Activated naive CD8-positive, alpha-beta T cell treated with anti-CD3 and anti-CD28 coated beads, Interleukin-2, amount 10 ng/mL, durations not matched to agents 7 days and 5 days (primary cell): ENCODE results near the gene PYCARD. TPM values are rescaled to one million over a fixed set of nuclear protein-coding genes. Genes with fewer than 3 reads are reported as not detected.
"Not testable (repeated sequence)": the region's sequence is repeated elsewhere in the genome, so short reads cannot be mapped to it uniquely, and the experiment has no call there.

Experiments used
- ATAC-seq: fragments of 150-1000 bp; cut with Tn5 transposase; one replicate; pipeline ENCODE4 v1.10.0; 2021; ENCODE audit warnings: low read depth, moderate library complexity
- POLR2A ChIA-PET: fragments of 350-600 bp; sonication (Branson Sonifier 250); formaldehyde crosslinking; loops from one replicate; lab custom pipeline; 2021; ENCODE audit warnings: antibody characterized with exemption; lab: Charles Lee
- DNase-seq: peaks from one replicate; pipeline ENCODE4 v3.0.0; 2021
- H3K27ac Mint-ChIP-seq: one replicate; pipeline ENCODE4 v1.8.0; 2022; ENCODE audit warnings: mild to moderate bottlenecking, mixed read lengths
- H3K27me3 Mint-ChIP-seq: one replicate; pipeline ENCODE4 v1.8.0; 2022; ENCODE audit warnings: mild to moderate bottlenecking, moderate library complexity, mixed read lengths
- H3K36me3 Mint-ChIP-seq: one replicate; pipeline ENCODE4 v1.8.0; 2021; ENCODE audit warnings: mild to moderate bottlenecking, mixed read lengths
- H3K4me1 Mint-ChIP-seq: one replicate; pipeline ENCODE4 v1.8.0; 2021; ENCODE audit warnings: mixed read lengths
- H3K4me3 Mint-ChIP-seq: one replicate; pipeline ENCODE4 v1.8.0; 2022; ENCODE audit warnings: mild to moderate bottlenecking, moderate library complexity, mixed read lengths
- H3K9me3 Mint-ChIP-seq: one replicate; pipeline ENCODE4 v1.8.0; 2021; ENCODE audit warnings: mixed read lengths
- total RNA-seq, 2 experiments: library from RNA; stranded (reverse); gene quantifications; one replicate each; pipeline ENCODE4 v1.2.3, GENCODE V29; 2021

Gene PYCARD
- total RNA-seq: 10 to 100 TPM; 82.3 to 87.0 TPM

DNA sequence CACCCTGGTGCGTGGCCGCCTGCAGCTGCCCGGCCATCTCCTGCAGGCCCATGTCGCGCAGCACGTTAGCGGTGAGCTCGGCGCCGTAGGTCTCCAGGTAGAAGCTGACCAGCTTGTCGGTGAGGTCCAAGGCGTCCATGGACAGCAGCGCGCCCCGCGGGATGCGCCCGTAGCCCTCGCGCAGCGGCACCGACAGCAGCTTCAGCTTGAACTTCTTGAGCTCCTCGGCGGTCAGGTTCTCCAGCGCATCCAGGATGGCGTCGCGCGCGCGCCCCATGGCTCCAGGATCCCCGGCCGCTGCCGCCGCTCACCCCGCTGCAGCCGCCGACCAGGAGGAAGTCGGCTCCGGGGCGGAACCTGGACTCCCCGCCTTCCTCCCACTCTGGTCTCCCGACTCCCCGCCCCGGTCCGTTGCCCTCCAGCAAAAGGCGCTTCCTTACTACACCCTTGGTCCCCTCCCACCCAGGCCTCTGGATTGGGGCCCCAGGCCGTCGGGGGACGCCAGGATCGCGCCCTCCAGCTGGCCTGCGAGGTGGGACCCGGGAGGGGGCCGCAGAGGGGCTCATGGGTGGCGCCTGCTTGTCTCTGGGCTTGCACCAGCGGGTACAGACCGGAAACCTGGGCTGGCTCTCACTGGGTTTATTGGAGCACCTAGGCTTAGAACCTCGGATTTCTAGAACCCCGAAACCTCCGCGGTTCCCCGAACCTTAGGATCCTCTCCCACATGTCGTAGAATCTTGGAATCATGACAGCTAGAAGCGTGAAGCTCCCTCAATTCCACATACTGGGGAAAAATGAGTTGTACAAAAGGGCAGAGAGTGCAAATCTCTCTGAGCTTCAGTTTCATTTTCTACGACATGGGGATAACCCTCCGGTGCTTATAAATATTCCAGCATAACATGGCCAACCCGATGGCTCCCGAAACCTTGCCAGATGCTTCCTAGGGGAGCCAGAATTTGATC is at the start of gene PYCARD:
PYCARD (minus strand) TSS at position 347 of the 962 bp plus-strand sequence; CDS start at position 277, 70 bp downstream.
- peak; percentile 25 for ATAC-seq
- H3K4me1 Mint-ChIP-seq: peaks cover 50% of the 10 kb centered on the region
- H3K27me3 Mint-ChIP-seq: peaks cover 12% of the 10 kb centered on the region
- no peaks in the 10 kb centered on the region for H3K9me3 Mint-ChIP-seq
- peak within 1 kb of the TSS; percentile 86 for H3K27ac Mint-ChIP-seq
- peak; percentile 71 for DNase-seq
- peak within 1 kb of the TSS; percentile 90 for H3K4me3 Mint-ChIP-seq
- POLR2A ChIA-PET: interaction anchor here (0.6 to 4.6 kb wide), 22 partner anchors 8 to 671 kb away, joined by 3 to 57 read pairs (median 7); partner anchors contain the start of genes ARMC5, FUS, ITGAM and ITGAX
- H3K36me3 Mint-ChIP-seq: peaks cover 15% of the 10 kb centered on the region

DNA sequence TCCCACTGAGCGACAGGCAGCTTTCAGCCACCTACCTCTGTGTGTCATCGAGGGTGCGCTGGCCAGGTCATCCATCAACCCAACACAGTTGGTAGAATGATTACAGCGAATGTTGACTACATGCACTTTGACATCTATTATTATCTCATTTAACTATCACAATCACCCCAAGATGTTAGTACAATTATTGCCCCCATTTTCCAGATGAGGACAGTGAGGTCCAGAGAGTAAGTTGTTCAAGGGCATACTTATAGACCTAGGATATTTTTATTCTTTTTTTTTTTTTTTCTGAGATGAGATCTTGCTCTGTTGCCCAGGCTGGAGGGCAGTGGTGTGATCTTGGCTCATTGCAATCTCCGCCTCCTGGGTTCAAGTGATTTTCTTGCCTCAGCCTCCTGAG is 48.9 kb upstream of the PYCARD start:
- Mint-ChIP-seq H3K36me3 (no peaks in the 10 kb centered on the region), H3K27ac (peak overlapping the region; percentile 82), H3K27me3 (peaks cover 12% of the 10 kb centered on the region), H3K4me3 (peak overlapping the region; percentile 47), H3K9me3 (no peaks in the 10 kb centered on the region), H3K4me1 (peaks cover 41% of the 10 kb centered on the region)
- POLR2A ChIA-PET: no interaction called here
- ATAC-seq: peak; percentile 12
- no peak for DNase-seq

DNA sequence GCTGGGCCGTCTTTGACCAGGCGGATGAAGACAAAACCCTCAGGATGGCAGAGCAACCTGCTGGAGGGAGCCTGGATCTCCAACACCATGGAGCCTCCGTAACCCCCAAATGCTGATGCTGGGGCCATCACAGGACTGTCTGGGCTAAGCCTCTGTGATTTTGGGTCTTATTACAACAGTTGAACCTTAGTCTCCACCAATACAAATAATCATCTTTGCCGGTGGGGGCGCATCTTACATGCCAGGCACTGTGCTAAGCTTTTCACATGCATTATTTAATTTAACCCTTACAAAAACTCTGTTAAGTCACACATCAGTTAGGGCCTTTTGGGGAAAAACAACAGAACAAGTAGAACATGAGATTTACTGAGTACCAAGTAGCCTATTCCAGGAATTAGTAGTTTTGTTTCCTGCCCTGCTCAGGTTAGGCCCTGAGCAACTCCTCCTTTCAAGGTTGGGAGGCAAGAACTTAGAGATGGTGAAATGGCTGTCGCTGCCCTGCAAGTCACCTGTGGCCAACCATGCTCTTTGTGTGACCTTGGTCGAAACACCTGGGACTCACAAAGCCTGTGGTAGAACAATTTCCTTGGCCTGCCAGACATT is 48.3 kb upstream of the PYCARD start:
- DNase-seq (peak; percentile 48), ATAC-seq (peak; percentile 85)
- H3K27ac Mint-ChIP-seq: peak overlapping the region; percentile 82
- peaks cover 41% of the 10 kb centered on the region for H3K4me1 Mint-ChIP-seq
- POLR2A ChIA-PET: interaction anchor here (0.7 kb wide), 1 partner anchor 50 kb away, joined by 5 read pairs; no protein-coding TSS in a partner anchor
- H3K9me3 Mint-ChIP-seq: no peaks in the 10 kb centered on the region
- peak overlapping the region; percentile 47 for H3K4me3 Mint-ChIP-seq
- H3K36me3 Mint-ChIP-seq: no peaks in the 10 kb centered on the region
- H3K27me3 Mint-ChIP-seq: peaks cover 12% of the 10 kb centered on the region

DNA sequence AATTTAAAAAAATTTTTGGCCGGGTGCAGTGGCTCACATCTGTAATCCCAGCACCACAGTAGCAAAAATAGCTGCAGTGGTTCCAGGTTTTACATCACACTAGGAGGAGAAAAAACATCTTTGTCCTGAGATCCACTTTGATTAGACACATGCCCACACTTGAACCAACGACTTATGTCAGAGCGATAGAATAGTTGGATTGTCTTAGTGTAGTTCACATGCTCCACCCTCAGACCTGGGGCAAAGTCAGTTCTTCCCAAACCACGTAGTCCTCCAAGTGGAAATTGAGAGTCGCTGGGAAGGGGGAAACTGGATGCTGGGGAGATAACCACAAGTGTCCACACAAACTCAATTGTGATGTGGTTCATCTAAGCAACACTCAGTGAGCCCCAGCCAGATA is 45.8 kb upstream of the PYCARD start:
- ATAC-seq (no peak), DNase-seq (no peak)
- H3K36me3 Mint-ChIP-seq: no peaks in the 10 kb centered on the region
- peaks cover 17% of the 10 kb centered on the region for H3K27me3 Mint-ChIP-seq
- no peaks in the 10 kb centered on the region for H3K9me3 Mint-ChIP-seq
- H3K4me3 Mint-ChIP-seq: no peak overlapping the region
- no peak overlapping the region for H3K27ac Mint-ChIP-seq
- POLR2A ChIA-PET: interaction anchor here (1.1 to 2.0 kb wide), 2 partner anchors 68 kb away, joined by 3 to 8 read pairs; partner anchors contain the start of gene FUS
- H3K4me1 Mint-ChIP-seq: peaks cover 33% of the 10 kb centered on the region

DNA sequence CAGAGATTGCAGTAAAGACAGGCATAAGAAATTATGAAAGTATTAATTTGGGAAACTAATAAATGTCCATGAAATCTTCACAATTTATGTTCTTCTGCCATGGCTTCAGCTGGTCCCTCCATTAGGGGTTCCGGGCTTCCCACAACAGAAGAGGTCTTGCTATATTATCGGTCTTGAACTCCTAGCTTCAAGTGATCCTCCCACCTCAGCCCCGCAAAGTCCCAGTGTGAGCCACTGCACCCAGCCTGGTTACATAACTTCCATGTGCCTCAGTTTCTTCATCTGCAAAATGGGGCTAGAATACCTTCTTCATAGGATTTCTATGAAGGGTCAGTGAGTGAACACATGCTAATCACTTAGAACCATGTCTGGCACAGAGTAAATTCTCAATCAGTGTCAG is 43.7 kb upstream of the PYCARD start:
- Mint-ChIP-seq H3K27me3 (peaks cover 17% of the 10 kb centered on the region), H3K4me3 (no peak overlapping the region), H3K9me3 (no peaks in the 10 kb centered on the region), H3K27ac (no peak overlapping the region), H3K4me1 (peaks cover 18% of the 10 kb centered on the region), H3K36me3 (no peaks in the 10 kb centered on the region)
- ATAC-seq (no peak), DNase-seq (no peak)
- POLR2A ChIA-PET: no interaction called here

DNA sequence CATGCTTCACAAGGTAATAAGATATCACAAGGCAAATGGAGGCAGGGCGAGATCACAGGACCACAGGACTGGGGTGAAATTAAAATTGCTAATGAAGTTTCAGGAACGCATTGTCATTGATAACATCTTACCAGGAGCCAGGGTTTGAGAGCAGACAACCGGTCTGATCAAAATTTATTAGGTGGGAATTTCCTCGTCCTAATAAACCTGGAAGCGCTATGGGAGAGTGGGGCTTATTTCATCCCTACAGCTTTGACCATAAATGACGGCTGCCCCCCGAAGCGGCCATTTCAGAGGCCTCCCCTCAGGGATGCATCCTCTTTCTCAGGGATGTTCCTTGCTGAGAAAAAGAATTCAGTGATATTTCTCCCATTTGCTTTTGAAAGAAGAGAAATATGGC is 43.0 kb upstream of the PYCARD start:
- H3K36me3 Mint-ChIP-seq, H3K9me3 Mint-ChIP-seq, POLR2A ChIA-PET, H3K4me3 Mint-ChIP-seq, H3K27ac Mint-ChIP-seq, DNase-seq, ATAC-seq: not testable (repeated sequence)
- Mint-ChIP-seq H3K27me3 (peaks cover 17% of the 10 kb centered on the region), H3K4me1 (peaks cover 11% of the 10 kb centered on the region)

DNA sequence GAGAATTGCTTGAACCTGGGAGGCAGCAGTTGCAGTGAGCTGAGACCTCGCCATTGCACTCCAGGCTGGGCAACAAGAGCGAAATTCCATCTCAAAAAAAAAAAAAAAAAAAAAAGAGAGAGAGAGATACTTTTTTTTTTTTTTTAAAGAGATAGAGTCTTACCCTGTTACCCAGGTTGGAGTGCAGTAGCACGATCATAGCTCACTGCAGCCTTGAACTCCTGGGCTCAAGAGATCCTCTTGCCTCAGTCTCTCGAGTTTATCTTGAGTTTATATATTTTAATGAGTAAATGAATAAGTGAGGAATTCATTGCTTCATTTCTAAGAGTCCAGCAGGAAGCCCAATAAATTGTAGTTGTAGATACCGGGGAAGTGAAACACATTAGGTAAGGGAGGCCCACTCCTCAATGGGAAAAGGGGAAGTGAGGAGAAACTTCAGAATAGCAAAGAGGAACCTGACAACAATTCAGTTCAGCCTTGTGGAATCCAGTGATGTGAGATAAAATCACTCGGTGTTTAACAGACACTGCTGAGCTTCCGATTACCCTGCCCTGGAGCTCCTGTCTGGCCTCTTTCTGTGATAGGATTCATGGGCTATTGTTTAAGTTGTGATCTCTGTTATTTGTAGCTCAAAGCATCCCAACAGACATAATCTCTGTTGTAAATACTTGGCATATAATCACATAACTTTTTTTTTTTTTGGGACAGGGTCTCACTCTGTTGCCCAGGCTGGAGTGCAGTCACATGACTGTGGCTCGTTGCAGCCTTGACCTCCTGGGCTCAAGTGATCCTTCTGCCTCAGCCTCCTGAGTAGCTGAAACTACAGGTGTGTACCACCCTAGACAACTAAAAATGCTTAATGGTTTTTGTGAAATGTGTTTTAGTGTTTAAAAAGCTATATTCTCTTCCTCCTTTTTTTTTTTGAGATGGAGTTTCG is 41.4 kb upstream of the PYCARD start:
- H3K27ac Mint-ChIP-seq: no peak overlapping the region
- DNase-seq: no peak
- no peaks in the 10 kb centered on the region for H3K36me3 Mint-ChIP-seq
- ATAC-seq: no peak
- H3K4me1 Mint-ChIP-seq: peaks cover 2% of the 10 kb centered on the region
- no peak overlapping the region for H3K4me3 Mint-ChIP-seq
- POLR2A ChIA-PET: interaction anchor here (0.6 to 1.3 kb wide), 5 partner anchors 9 to 199 kb away, joined by 3 to 4 read pairs (median 4); partner anchors contain the start of gene PYDC1
- no peaks in the 10 kb centered on the region for H3K9me3 Mint-ChIP-seq
- H3K27me3 Mint-ChIP-seq: peaks cover 16% of the 10 kb centered on the region

DNA sequence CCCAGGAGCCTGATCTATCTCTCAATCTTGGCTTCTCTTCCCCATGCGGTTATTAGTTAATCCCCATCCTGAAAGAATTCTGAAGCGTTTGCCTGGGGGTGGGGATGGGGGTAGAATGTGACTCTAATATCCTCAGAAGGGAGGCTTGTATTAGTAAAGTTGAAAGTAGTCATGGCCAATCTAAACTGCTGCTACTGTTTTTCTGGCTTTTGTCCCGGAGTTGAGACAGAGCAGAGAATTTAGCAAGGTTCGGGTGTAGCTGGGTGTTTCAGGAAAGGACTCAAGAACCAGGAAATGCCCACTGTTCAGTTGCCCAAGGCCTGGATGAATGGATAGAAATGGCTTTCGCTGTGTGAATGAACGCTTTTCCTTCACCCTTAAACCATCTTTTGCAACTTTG is 39.6 kb upstream of the PYCARD start:
- Mint-ChIP-seq H3K36me3 (no peaks in the 10 kb centered on the region), H3K4me3 (no peak overlapping the region), H3K9me3 (no peaks in the 10 kb centered on the region), H3K4me1 (peaks cover 2% of the 10 kb centered on the region), H3K27me3 (peaks cover 8% of the 10 kb centered on the region), H3K27ac (no peak overlapping the region)
- POLR2A ChIA-PET: no interaction called here
- DNase-seq: no peak
- ATAC-seq: no peak

DNA sequence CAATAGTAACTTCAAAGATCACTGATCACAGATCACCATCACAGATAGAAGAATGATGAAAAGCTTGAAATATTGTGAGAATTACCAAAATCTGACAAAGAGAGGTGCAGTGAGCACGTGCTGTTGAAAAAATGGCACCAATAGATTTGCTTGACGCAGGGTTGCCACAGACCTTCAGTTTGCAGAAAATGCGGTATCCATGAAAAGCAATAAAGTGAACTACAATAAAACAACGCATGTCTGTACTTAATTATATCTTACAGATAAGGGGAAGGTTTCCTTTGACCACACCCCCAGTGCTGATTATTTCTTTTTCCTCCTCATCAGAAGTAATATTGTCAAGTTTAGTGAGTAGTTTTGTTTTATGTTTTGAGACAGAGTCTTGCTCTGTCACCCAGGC is 35.5 kb upstream of the PYCARD start:
- ATAC-seq: no peak
- Mint-ChIP-seq H3K36me3 (no peaks in the 10 kb centered on the region), H3K27ac (no peak overlapping the region), H3K4me1 (no peaks in the 10 kb centered on the region), H3K27me3 (peaks cover 5% of the 10 kb centered on the region), H3K4me3 (no peak overlapping the region), H3K9me3 (no peaks in the 10 kb centered on the region)
- no peak for DNase-seq
- POLR2A ChIA-PET: no interaction called here

DNA sequence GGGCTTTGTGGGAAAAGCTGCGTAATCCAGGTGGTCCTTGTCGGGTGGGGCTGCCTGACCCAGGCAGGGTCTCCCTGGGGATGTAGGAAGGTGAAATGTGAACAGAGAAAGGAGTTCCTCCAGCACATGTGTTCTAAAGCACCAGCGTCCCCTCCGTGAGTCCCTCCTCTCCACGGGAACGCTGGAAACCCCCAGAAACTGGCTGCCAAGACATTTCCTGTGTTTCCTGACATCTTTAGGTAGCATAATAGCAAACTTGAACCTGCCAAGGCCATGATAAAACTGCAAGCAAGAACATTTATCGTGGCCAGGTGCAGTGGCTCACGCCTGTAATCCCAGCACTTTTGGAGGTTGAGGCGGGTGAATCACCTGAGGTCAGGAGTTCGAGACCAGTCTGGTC is 26.9 kb upstream of the PYCARD start:
- no peak for ATAC-seq
- Mint-ChIP-seq H3K36me3 (no peaks in the 10 kb centered on the region), H3K4me1 (no peaks in the 10 kb centered on the region), H3K9me3 (no peaks in the 10 kb centered on the region), H3K27me3 (peaks cover 5% of the 10 kb centered on the region), H3K27ac (no peak overlapping the region), H3K4me3 (no peak overlapping the region)
- POLR2A ChIA-PET: no interaction called here
- no peak for DNase-seq

DNA sequence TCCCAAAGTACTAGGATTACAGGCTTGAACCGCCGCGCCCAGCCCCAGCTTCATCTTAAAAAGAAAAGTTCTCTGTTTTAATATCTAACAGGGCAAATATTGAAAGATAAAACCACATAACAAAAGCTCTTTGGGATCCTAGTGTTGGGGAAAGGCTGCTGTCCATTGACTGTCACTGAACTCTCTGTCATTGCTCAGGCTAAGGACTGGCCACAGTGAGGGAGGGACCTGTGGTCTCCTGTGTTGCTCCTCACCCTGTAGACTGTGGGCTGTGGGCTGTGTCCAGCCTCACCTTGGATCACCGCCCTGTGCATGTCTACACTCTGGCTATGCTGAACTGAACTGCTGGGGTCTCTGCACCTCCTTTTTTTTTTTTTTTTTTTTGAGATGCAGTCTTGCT is 25.6 kb upstream of the PYCARD start:
- Mint-ChIP-seq H3K27me3 (peaks cover 2% of the 10 kb centered on the region), H3K36me3 (no peaks in the 10 kb centered on the region), H3K27ac (no peak overlapping the region), H3K4me3 (no peak overlapping the region), H3K4me1 (no peaks in the 10 kb centered on the region), H3K9me3 (no peaks in the 10 kb centered on the region)
- ATAC-seq (no peak), DNase-seq (no peak)
- POLR2A ChIA-PET: interaction anchor here (0.7 kb wide), 1 partner anchor 9 kb away, joined by 3 read pairs; no protein-coding TSS in a partner anchor

DNA sequence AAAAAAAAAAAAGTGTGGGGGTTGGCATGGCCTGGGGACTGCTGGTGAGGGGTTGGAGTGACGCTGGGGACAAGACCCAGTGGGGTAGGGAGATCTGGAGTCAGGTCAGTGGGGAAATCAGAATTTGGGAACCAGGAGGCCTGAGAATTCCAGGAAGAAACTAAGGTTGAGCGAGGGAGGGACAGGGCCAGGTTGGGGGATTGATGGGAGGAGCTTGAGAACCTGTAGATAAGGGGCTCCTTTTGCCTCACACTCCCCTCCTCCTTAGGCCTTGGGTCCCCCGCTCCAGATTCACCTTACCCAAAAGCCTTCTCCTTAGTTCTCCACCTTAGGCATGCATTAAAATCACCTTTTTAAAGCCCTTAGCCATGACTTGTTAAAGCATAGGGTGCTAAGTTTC is 22.6 kb upstream of the PYCARD start:
- no peak for ATAC-seq
- Mint-ChIP-seq H3K36me3 (no peaks in the 10 kb centered on the region), H3K27me3 (peaks cover 16% of the 10 kb centered on the region), H3K4me1 (no peaks in the 10 kb centered on the region), H3K4me3 (no peak overlapping the region), H3K9me3 (no peaks in the 10 kb centered on the region), H3K27ac (no peak overlapping the region)
- DNase-seq: no peak
- POLR2A ChIA-PET: interaction anchor here (0.7 kb wide), 2 partner anchors 18 to 644 kb away, joined by 4 read pairs; no protein-coding TSS in a partner anchor
